H1 (cell line): ENCODE measurements around the gene MYH3. TPM values are rescaled to one million over a fixed set of nuclear protein-coding genes. Genes with fewer than 3 reads are reported as not detected.

Source experiments
- CBX5 ChIP-seq: fragments of 300-800, 300-1000 bp; sonication (generic); IDR thresholded peaks from 2 replicates; pipeline ENCODE4 v1.7.1; 2016; ENCODE audit warnings: antibody characterized with exemption, low read length, low read depth
- CBX8 ChIP-seq: fragments of 300-800, 300-1000 bp; sonication (generic); IDR thresholded peaks from 2 replicates; pipeline ENCODE4 v1.7.1; 2016; ENCODE audit warnings: low read depth, low read length, borderline replicate concordance
- CTCF ChIP-seq, 3 experiments: IDR thresholded peaks; 1 replicate in 2 of 3; 2 replicates in 1 of 3; pipeline versions ENCODE4 v1.5.1 to v1.6.1; 2011; ENCODE audit warnings: low read length in 3 of 3, mild to moderate bottlenecking in 3 of 3, inconsistent platforms in 2 of 3, low read depth in 1 of 3, moderate library complexity in 1 of 3; ENCODE audit not compliant: insufficient read depth in 1 of 3; ENCODE audit errors: control extremely low read depth in 1 of 3
- NRF1 ChIP-seq: IDR thresholded peaks from 2 replicates; pipeline ENCODE4 v1.6.1; 2011; ENCODE audit warnings: mild to moderate bottlenecking, low read depth, low read length, improper control_type of control experiment
- POLR2A ChIP-seq, 2 experiments: IDR thresholded peaks; 1 replicate in 1 of 2; 2 replicates in 1 of 2; pipeline ENCODE4 v1.6.1; 2011; ENCODE audit warnings: low read depth in 2 of 2, low read length in 2 of 2, mild to moderate bottlenecking in 2 of 2; ENCODE audit errors: control extremely low read depth in 1 of 2
- SRF ChIP-seq: IDR thresholded peaks from 2 replicates; pipeline ENCODE4 v1.6.1; 2011; ENCODE audit warnings: mild to moderate bottlenecking, low read depth, low read length, moderate library complexity
- polyA plus RNA-seq, 7 experiments: library from polyadenylated mRNA; depleted of rRNA in 3 of 7; stranded (reverse) in 5 of 7; unstranded in 2 of 7; fragments of >200 nt in 5 of 7; fragments of 200-250 nt in 2 of 7; gene quantifications; 1 replicate in 5 of 7; 2 replicates in 1 of 7; 4 replicates in 1 of 7; pipeline versions ENCODE4 v1.2.1 to v1.2.3, GENCODE V29; 2011 to 2013; ENCODE audit warnings: missing spikeins in 2 of 7, mixed read lengths in 2 of 7
- total RNA-seq: library from RNA; stranded (reverse); fragmentation: NEBNext Ultra II Directional; extraction: Animal tissue kit (Norgen Biotek cat#: 25700); gene quantifications from 2 replicates; pipeline ENCODE4 v1.2.1, GENCODE V29; 2021

The MYH3 gene
- total and polyA plus RNA-seq, 2 of the 8 experiments (the other 6 are each of a cell fraction or from before 2014, with no cell fraction given), result 0.65 to 1.8 TPM

GRCh38 chr17:10583834-10584233 is 73.3 kb downstream of the MYH3 start (continued):
- no peak for TF ChIP-seq CBX8
- TF ChIP-seq SRF, result no peak
- TF ChIP-seq POLR2A (IDR thresholded peaks at IDR 0.05; ENCODE audit: control extremely low read depth in 1 of 2, low read depth in 2 of 2, low read length in 2 of 2), result no peak
- TF ChIP-seq CTCF (IDR thresholded peaks at IDR 0.05; ENCODE audit: control extremely low read depth in 1 of 3, insufficient read depth in 1 of 3, low read depth in 1 of 3, low read length in 3 of 3), result no peak
- TF ChIP-seq CBX5, result no peak
- no peak for TF ChIP-seq NRF1
- TF ChIP-seq, all 59 proteins: peak for 0
